Mesenchymal stem cell (in vitro differentiated cells and primary cell): ENCODE measurements around the gene SPOCK3.

Experiments
- DNase-seq: peaks from one replicate; pipeline ENCODE4 v3.0.0-alpha.2; 2013
- H2AFZ ChIP-seq: one replicate; pipeline ENCODE4 v1.6.1; 2013; ENCODE audit warnings: low read depth, mild to moderate bottlenecking, control low read depth, inconsistent platforms, low read length, moderate library complexity
- H2AK5ac ChIP-seq: 2 replicates; pipeline ENCODE4 v1.6.1; 2013; ENCODE audit warnings: low read length, moderate library complexity, mild to moderate bottlenecking, inconsistent platforms; ENCODE audit not compliant: severe bottlenecking
- H2BK120ac ChIP-seq: one replicate; pipeline ENCODE4 v1.6.1; 2013; ENCODE audit warnings: low read depth, mild to moderate bottlenecking, inconsistent platforms, low read length, moderate library complexity
- H2BK12ac ChIP-seq, 2 experiments: one replicate each; pipeline ENCODE4 v1.6.1; 2013; ENCODE audit warnings: inconsistent platforms in 2 of 2, low read length in 2 of 2, mild to moderate bottlenecking in 2 of 2, moderate library complexity in 2 of 2, control low read depth in 1 of 2
- H2BK15ac ChIP-seq: one replicate; pipeline ENCODE4 v1.6.1; 2013; ENCODE audit warnings: mild to moderate bottlenecking, low read depth, inconsistent platforms; ENCODE audit not compliant: poor library complexity, severe bottlenecking
- H2BK5ac ChIP-seq: 2 replicates; pipeline ENCODE4 v1.6.1; 2013; ENCODE audit warnings: low read depth, mild to moderate bottlenecking, low read length, control low read depth, inconsistent platforms; ENCODE audit not compliant: poor library complexity, severe bottlenecking
- H3K14ac ChIP-seq, 2 experiments: one replicate each; pipeline ENCODE4 v1.6.1; 2013; ENCODE audit warnings: inconsistent platforms in 2 of 2, low read length in 2 of 2, control low read depth in 1 of 2, mild to moderate bottlenecking in 1 of 2, moderate library complexity in 1 of 2
- H3K18ac ChIP-seq, 2 experiments: one replicate each; pipeline ENCODE4 v1.6.1; 2013; ENCODE audit warnings: inconsistent platforms in 2 of 2, low read length in 2 of 2, control low read depth in 1 of 2, low read depth in 1 of 2, mild to moderate bottlenecking in 1 of 2
- H3K23ac ChIP-seq, 2 experiments: one replicate each; pipeline ENCODE4 v1.6.1; 2013; ENCODE audit warnings: inconsistent platforms in 2 of 2, low read length in 2 of 2, mild to moderate bottlenecking in 2 of 2, moderate library complexity in 2 of 2, control low read depth in 1 of 2
- H3K27ac ChIP-seq: 2 replicates; pipeline ENCODE4 v1.5.1; 2013; ENCODE audit warnings: mild to moderate bottlenecking, moderate library complexity, low read length, control low read depth, inconsistent platforms; ENCODE audit not compliant: poor library complexity, severe bottlenecking
- H3K27me3 ChIP-seq, 2 experiments: 2 replicates each; pipeline versions ENCODE4 v1.6.1 to v1.7.0; 2013; ENCODE audit warnings: low read length in 2 of 2, mild to moderate bottlenecking in 2 of 2, moderate library complexity in 2 of 2, control low read depth in 1 of 2, inconsistent platforms in 1 of 2; ENCODE audit not compliant: control insufficient read depth in 1 of 2, insufficient read depth in 1 of 2
- H3K36me3 ChIP-seq, 2 experiments: 2 replicates each; pipeline versions ENCODE4 v1.6.1 to v1.7.0; 2013; ENCODE audit warnings: low read length in 2 of 2, control low read depth in 1 of 2, inconsistent platforms in 1 of 2, low read depth in 1 of 2, mild to moderate bottlenecking in 1 of 2; ENCODE audit not compliant: insufficient read depth in 2 of 2, control insufficient read depth in 1 of 2
- H3K4ac ChIP-seq, 2 experiments: one replicate each; pipeline ENCODE4 v1.6.1; 2013; ENCODE audit warnings: inconsistent platforms in 2 of 2, low read length in 2 of 2, mild to moderate bottlenecking in 2 of 2, moderate library complexity in 2 of 2, control low read depth in 1 of 2, low read depth in 1 of 2
- H3K4me1 ChIP-seq: 2 replicates; pipeline ENCODE4 v1.6.1; 2013; ENCODE audit warnings: low read depth, low read length, control low read depth; ENCODE audit not compliant: control insufficient read depth, insufficient read depth
- H3K4me2 ChIP-seq: 2 replicates; pipeline ENCODE4 v1.6.1; 2013; ENCODE audit warnings: low read length, mild to moderate bottlenecking, inconsistent platforms; ENCODE audit not compliant: poor library complexity, severe bottlenecking
- H3K4me3 ChIP-seq, 2 experiments: 2 replicates each; pipeline versions ENCODE4 v1.5.1 to v1.7.0; 2013; ENCODE audit warnings: low read length in 2 of 2, mild to moderate bottlenecking in 2 of 2, control low read depth in 1 of 2, low read depth in 1 of 2; ENCODE audit not compliant: insufficient read depth in 1 of 2
- H3K79me1 ChIP-seq: replicated peaks from 2 replicates; pipeline ENCODE4 v1.6.1; 2013; ENCODE audit warnings: mild to moderate bottlenecking, control low read depth, low read length, inconsistent platforms; ENCODE audit not compliant: poor library complexity, severe bottlenecking
- H3K9ac ChIP-seq: 2 replicates; pipeline ENCODE4 v1.7.0; 2013; ENCODE audit warnings: mild to moderate bottlenecking, low read length, moderate library complexity
- H3K9me3 ChIP-seq: 2 replicates; pipeline ENCODE4 v1.7.0; 2013; ENCODE audit warnings: mild to moderate bottlenecking, low read length; ENCODE audit not compliant: control insufficient read depth
- H4K8ac ChIP-seq: one replicate; pipeline ENCODE4 v1.6.1; 2013; ENCODE audit warnings: inconsistent platforms, mild to moderate bottlenecking, low read length, moderate library complexity
- H4K91ac ChIP-seq: one replicate; pipeline ENCODE4 v1.6.1; 2013; ENCODE audit warnings: mild to moderate bottlenecking, low read length, inconsistent platforms
- WGBS: methylation state at CpG from one replicate; pipeline ENCODE4 v1.1.7; 2013; ENCODE audit warnings: mixed read lengths; 5-methylcytosine and 5-hydroxymethylcytosine counted together

Gene SPOCK3

GRCh38 chr4:166924424-166924823 lies 309.9 kb downstream of the SPOCK3 start:
- Histone ChIP-seq H3K4me1 (no peaks in the 10 kb centered on the region), H4K91ac (no peak overlapping the region), H2BK15ac (no peak overlapping the region), H3K9ac (no peak overlapping the region), H3K9me3 (no peaks in the 10 kb centered on the region), H3K4ac (no peak overlapping the region), H3K4me2 (no peak overlapping the region), H4K8ac (no peak overlapping the region), H2BK120ac (no peak overlapping the region), H3K23ac (no peak overlapping the region), H3K4me3 (no peak overlapping the region), H2AFZ (no peak overlapping the region), H3K27me3 (no peaks in the 10 kb centered on the region), H3K27ac (no peak overlapping the region), H3K36me3 (no peaks in the 10 kb centered on the region), H3K79me1 (no peaks in the 10 kb centered on the region), H2BK12ac (no peak overlapping the region), H2BK5ac (no peak overlapping the region), H3K14ac (no peak overlapping the region), H3K18ac (no peak overlapping the region), H2AK5ac (no peak overlapping the region)
- WGBS = 57% methylated on average over 2 of the region's 3 CpGs
- no peak for DNase-seq

- no peak for DNase-seq
- no peak overlapping the region for H4K91ac ChIP-seq
- no peaks in the 10 kb centered on the region for H3K27me3 ChIP-seq
- H2BK5ac ChIP-seq = no peak overlapping the region
- H2AFZ ChIP-seq = no peak overlapping the region
- H3K79me1 ChIP-seq = no peaks in the 10 kb centered on the region
- no peak overlapping the region for H3K27ac ChIP-seq
- H4K8ac ChIP-seq = no peak overlapping the region
- no peak overlapping the region for H3K4me3 ChIP-seq
- no peaks in the 10 kb centered on the region for H3K4me1 ChIP-seq
- no peaks in the 10 kb centered on the region for H3K9me3 ChIP-seq
- no peak overlapping the region for H2AK5ac ChIP-seq
- no peaks in the 10 kb centered on the region for H3K36me3 ChIP-seq
- no CpG with 5 or more reads among the region's 4 CpGs for WGBS
- H3K14ac ChIP-seq = no peak overlapping the region
- H2BK12ac ChIP-seq = no peak overlapping the region
- no peak overlapping the region for H3K9ac ChIP-seq
- H3K4ac ChIP-seq = no peak overlapping the region
- no peak overlapping the region for H2BK120ac ChIP-seq
- H3K23ac ChIP-seq = no peak overlapping the region
- no peak overlapping the region for H3K4me2 ChIP-seq
- H2BK15ac ChIP-seq = no peak overlapping the region
- H3K18ac ChIP-seq = no peak overlapping the region
These were observed 320.4 kb downstream of the SPOCK3 start for GRCh38 chr4:166913926-166914325.

DNA sequence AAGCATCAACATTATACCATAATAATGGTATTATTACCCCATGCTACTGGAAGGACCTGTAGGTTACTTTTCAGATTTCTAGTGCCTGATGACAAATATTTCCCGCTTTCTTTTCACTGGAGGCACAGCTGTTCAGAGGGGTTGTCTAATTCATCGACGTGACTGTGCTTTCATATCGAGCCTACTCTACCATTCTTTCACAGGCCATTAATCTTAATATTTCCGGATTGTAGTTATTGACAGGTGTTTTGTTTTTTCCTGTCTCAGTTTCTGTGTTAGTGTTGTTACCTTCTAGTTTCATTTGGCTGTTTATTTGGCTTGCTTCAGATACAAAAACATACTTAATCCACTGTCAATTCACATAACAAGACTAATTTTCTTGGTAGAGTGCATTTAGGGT lies 330.9 kb downstream of the SPOCK3 start:
- Histone ChIP-seq H3K4me1 (no peaks in the 10 kb centered on the region), H3K27me3 (no peaks in the 10 kb centered on the region), H2AK5ac (no peak overlapping the region), H3K4me3 (no peak overlapping the region), H4K91ac (no peak overlapping the region), H2BK12ac (no peak overlapping the region), H3K4me2 (no peak overlapping the region), H2BK120ac (no peak overlapping the region), H3K18ac (no peak overlapping the region), H3K79me1 (no peaks in the 10 kb centered on the region), H3K27ac (no peak overlapping the region), H3K14ac (no peak overlapping the region), H2BK5ac (no peak overlapping the region), H3K23ac (no peak overlapping the region), H3K9me3 (peaks cover 5% of the 10 kb centered on the region), H2BK15ac (no peak overlapping the region), H3K9ac (no peak overlapping the region), H3K36me3 (no peaks in the 10 kb centered on the region), H3K4ac (no peak overlapping the region), H4K8ac (no peak overlapping the region), H2AFZ (no peak overlapping the region)
- WGBS = 92% methylated on average over 1 of the region's 5 CpGs
- no peak for DNase-seq

DNA sequence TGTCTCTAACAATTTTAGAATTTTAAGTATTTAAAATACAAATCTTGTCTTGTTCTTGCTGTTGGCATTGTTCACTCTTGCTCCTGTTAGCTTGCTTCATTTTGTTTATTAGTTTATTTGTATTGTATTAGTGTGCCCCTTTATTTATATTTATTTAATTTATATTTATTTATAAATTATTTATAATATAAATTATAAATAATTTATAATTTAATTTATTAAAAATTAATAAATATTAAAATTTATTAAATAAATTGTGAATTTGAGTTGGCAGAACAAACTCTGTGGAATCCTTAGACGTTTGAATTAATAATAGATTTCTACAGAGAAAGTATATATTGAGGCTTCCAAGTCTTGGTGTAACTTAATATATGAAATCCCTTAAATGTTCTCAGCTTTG lies 331.4 kb downstream of the SPOCK3 start:
- DNase-seq = no peak
- Histone ChIP-seq H4K91ac (no peak overlapping the region), H2BK5ac (no peak overlapping the region), H3K4me1 (no peaks in the 10 kb centered on the region), H3K36me3 (no peaks in the 10 kb centered on the region), H2AK5ac (no peak overlapping the region), H3K27ac (no peak overlapping the region), H3K4me3 (no peak overlapping the region), H2BK15ac (no peak overlapping the region), H4K8ac (no peak overlapping the region), H2AFZ (no peak overlapping the region), H3K18ac (no peak overlapping the region), H2BK12ac (no peak overlapping the region), H3K9me3 (peaks cover 5% of the 10 kb centered on the region), H3K27me3 (no peaks in the 10 kb centered on the region), H3K4me2 (no peak overlapping the region), H3K14ac (no peak overlapping the region), H3K9ac (no peak overlapping the region), H2BK120ac (no peak overlapping the region), H3K4ac (no peak overlapping the region), H3K79me1 (no peaks in the 10 kb centered on the region), H3K23ac (no peak overlapping the region)
- WGBS = no CpG with 5 or more reads among the region's 1 CpG
